H1 (cell line): ENCODE results near the gene HINT3. TPM values are rescaled to one million over a fixed set of nuclear protein-coding genes. Genes with fewer than 3 reads are reported as not detected.

Experiments used
- KDM1A ChIP-seq: fragments of 200-600, 300-600 bp; sonication (generic); IDR thresholded peaks from 2 replicates; pipeline ENCODE4 v1.7.1; 2016; ENCODE audit warnings: mild to moderate bottlenecking, low read length, borderline replicate concordance
- NRF1 ChIP-seq: IDR thresholded peaks from 2 replicates; pipeline ENCODE4 v1.6.1; 2011; ENCODE audit warnings: mild to moderate bottlenecking, low read depth, low read length, improper control_type of control experiment
- POLR2AphosphoS5 ChIP-seq: IDR thresholded peaks from 2 replicates; pipeline ENCODE4 v1.6.1; 2011; ENCODE audit warnings: low read depth, low read length
- RAD21 ChIP-seq, 2 experiments: IDR thresholded peaks in 1 of 2; conservative IDR thresholded peaks in 1 of 2; 2 replicates each; pipeline ENCODE4 v1.6.1; 2011; ENCODE audit warnings: low read depth in 2 of 2, low read length in 2 of 2, improper control_type of control experiment in 1 of 2, inconsistent platforms in 1 of 2, mild to moderate bottlenecking in 1 of 2, moderate library complexity in 1 of 2
- polyA plus RNA-seq, 7 experiments: library from polyadenylated mRNA; depleted of rRNA in 3 of 7; stranded (reverse) in 5 of 7; unstranded in 2 of 7; fragments of >200 nt in 5 of 7; fragments of 200-250 nt in 2 of 7; gene quantifications; 1 replicate in 5 of 7; 2 replicates in 1 of 7; 4 replicates in 1 of 7; pipeline versions ENCODE4 v1.2.1 to v1.2.3, GENCODE V29; 2011 to 2013; ENCODE audit warnings: missing spikeins in 2 of 7, mixed read lengths in 2 of 7
- total RNA-seq: library from RNA; stranded (reverse); fragmentation: NEBNext Ultra II Directional; extraction: Animal tissue kit (Norgen Biotek cat#: 25700); gene quantifications from 2 replicates; pipeline ENCODE4 v1.2.1, GENCODE V29; 2021

Gene HINT3
- total and polyA plus RNA-seq, 2 of the 8 experiments (the other 6 are each of a cell fraction or from before 2014, with no cell fraction given), result 1.2 to 7.8 TPM

- TF ChIP-seq RAD21 (IDR thresholded peaks at IDR 0.05 in 1 of 2, conservative IDR thresholded peaks at IDR 0.05 in 1 of 2; ENCODE audit: low read depth in 2 of 2, low read length in 2 of 2) (no peak), NRF1 (no peak), POLR2AphosphoS5 (no peak), KDM1A (no peak)
Observed at GRCh38 chr6:125991653-125992052, 35.1 kb downstream of the HINT3 start (continued).
